ENCODE results near the gene TNIK.

DNA sequence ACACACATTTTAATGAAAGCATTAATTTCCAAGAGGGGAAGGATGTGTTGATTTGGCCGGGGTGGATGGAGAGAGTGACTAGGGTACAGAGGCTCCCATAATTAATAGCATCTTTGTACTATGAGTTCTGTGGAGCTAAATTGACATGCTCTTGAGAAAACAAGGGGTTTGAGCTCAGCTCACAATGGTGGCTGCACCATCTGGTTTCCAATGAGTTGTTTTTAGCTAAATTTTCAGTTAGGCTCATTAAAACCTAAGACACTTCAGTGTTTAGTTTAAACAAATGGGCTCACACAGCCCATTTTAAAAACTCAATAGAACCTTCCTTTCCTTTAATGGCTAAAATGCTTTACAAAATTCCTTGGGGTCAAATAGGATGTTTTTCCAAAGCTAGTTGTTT, 199.7 kb downstream of the TNIK start:
- TF ChIP-seq, protein P1, sequence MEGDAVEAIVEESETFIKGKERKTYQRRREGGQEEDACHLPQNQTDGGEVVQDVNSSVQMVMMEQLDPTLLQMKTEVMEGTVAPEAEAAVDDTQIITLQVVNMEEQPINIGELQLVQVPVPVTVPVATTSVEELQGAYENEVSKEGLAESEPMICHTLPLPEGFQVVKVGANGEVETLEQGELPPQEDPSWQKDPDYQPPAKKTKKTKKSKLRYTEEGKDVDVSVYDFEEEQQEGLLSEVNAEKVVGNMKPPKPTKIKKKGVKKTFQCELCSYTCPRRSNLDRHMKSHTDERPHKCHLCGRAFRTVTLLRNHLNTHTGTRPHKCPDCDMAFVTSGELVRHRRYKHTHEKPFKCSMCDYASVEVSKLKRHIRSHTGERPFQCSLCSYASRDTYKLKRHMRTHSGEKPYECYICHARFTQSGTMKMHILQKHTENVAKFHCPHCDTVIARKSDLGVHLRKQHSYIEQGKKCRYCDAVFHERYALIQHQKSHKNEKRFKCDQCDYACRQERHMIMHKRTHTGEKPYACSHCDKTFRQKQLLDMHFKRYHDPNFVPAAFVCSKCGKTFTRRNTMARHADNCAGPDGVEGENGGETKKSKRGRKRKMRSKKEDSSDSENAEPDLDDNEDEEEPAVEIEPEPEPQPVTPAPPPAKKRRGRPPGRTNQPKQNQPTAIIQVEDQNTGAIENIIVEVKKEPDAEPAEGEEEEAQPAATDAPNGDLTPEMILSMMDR (CRISPR knock-in tag; IDR thresholded peaks at IDR 0.05): no peak
- TF ChIP-seq KLF16 (CRISPR knock-in tag; IDR thresholded peaks at IDR 0.05): no peak
- TF ChIP-seq RAD21 (CRISPR knock-in tag; IDR thresholded peaks at IDR 0.05): no peak
- TF ChIP-seq JUN (CRISPR knock-in tag; IDR thresholded peaks at IDR 0.05): no peak
- TF ChIP-seq MAFK (conservative IDR thresholded peaks at IDR 0.05 in 1 of 2, IDR thresholded peaks at IDR 0.05 in 1 of 2; ENCODE audit: low read length in 2 of 2): no peak
- no peak for TF ChIP-seq KAT2B (IDR thresholded peaks at IDR 0.05; ENCODE audit: borderline replicate concordance, low read depth, low read length)
- TF ChIP-seq, protein P2, sequence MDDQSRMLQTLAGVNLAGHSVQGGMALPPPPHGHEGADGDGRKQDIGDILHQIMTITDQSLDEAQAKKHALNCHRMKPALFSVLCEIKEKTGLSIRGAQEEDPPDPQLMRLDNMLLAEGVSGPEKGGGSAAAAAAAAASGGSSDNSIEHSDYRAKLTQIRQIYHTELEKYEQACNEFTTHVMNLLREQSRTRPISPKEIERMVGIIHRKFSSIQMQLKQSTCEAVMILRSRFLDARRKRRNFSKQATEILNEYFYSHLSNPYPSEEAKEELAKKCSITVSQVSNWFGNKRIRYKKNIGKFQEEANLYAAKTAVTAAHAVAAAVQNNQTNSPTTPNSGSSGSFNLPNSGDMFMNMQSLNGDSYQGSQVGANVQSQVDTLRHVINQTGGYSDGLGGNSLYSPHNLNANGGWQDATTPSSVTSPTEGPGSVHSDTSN (CRISPR knock-in tag; IDR thresholded peaks at IDR 0.05; ENCODE audit: borderline replicate concordance): no peak
- TF ChIP-seq POLR2AphosphoS5 (IDR thresholded peaks at IDR 0.05; ENCODE audit: low read depth, low read length): no peak

Data from HepG2 (cell line).